ENCODE measurements around the gene RSAD2.

RSAD2 gene

DNA sequence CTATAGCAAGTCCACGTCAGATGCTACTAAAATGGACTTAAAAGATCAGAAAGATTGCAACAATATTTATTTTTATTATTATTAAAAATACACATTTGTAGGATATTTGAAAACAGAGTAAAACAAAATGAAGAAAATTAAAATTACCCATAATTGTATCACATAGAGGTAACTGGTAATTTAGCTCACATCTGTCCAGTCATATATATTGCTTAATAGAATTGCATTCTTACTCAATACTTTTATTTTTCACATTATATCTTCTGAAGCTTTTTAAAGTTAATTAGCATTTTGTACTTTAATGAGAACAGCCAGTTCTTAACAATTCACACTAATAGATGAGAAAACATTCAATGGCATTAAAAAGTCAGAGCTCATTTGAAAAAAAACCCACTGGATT, 28.1 kb downstream of the RSAD2 start:
- no peak for DNase-seq (ENCODE audit: low read depth, low spot score)

- no peak for DNase-seq (ENCODE audit: low read depth, low spot score)
Observed at GRCh38 chr2:6906165-6906741, 28.7 kb downstream of the RSAD2 start.

- no peak for DNase-seq (ENCODE audit: low read depth, low spot score)
Observed at GRCh38 chr2:6908291-6908690, 30.7 kb downstream of the RSAD2 start.

DNA sequence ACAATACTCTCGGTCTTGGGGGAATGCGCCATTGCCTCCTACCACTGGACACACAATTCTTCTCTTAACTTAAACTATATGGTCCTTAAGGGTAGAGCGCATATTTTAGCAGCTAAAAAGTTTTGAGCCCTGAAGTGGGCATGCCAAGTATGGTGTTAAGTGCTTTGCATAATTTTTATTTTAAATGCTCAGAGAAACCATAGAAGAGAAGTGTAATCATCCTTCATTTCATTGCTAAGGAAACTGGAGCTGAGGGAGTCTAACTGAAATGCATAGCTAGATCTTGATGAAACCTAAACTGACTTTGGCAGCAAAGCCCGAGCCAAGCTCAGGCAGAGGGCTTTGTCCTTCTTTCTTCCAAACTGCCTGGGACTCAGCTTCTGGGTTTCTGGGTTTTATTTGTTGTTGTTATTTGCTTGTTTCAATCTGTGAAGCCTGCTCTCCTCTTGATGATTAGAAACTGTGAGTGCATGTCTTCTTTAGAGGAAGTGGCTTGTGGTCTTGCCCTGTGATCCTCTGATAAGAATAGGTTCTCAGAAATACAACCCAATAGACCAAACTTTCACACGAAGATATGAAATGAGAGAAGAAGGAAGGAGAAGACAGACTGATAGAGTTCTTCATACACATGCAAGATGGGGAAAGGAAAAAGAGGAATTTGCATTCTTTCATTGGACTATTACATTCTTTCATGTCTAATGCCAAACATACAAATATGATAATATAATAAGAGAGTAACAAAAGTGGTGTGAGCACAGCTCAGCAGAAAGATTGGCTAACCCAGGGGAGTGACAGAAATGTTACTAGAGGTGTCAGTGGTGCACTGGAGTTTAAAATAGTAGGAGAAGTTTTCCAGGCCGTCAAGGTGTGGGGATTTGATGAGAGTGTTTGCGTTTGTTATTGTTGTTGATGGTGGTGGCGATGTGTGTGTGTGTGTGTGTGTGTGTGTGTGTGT, 32.1 kb downstream of the RSAD2 start:
- DNase-seq (ENCODE audit: low read depth, low spot score), result no peak

DNA sequence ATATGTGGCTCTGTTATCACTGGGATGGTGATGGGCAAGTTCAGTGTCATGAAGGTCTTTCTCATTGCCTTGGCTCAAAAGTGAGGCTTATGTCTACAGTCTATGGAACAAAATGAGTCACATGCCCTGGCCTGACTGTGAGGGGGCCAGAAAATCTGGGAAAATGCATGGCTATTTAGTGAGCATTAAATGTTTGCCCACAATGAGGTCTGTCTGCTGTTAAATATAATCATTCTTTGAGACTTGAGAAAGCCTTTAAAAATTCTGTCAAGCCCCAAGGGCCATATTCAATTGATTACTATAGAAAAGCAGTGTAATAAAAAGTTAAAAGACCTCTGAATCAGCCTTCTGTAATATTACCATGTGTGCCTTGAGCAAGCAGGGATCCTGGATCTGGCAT, 34.1 kb downstream of the RSAD2 start:
- DNase-seq (ENCODE audit: low read depth, low spot score), result no peak

DNA sequence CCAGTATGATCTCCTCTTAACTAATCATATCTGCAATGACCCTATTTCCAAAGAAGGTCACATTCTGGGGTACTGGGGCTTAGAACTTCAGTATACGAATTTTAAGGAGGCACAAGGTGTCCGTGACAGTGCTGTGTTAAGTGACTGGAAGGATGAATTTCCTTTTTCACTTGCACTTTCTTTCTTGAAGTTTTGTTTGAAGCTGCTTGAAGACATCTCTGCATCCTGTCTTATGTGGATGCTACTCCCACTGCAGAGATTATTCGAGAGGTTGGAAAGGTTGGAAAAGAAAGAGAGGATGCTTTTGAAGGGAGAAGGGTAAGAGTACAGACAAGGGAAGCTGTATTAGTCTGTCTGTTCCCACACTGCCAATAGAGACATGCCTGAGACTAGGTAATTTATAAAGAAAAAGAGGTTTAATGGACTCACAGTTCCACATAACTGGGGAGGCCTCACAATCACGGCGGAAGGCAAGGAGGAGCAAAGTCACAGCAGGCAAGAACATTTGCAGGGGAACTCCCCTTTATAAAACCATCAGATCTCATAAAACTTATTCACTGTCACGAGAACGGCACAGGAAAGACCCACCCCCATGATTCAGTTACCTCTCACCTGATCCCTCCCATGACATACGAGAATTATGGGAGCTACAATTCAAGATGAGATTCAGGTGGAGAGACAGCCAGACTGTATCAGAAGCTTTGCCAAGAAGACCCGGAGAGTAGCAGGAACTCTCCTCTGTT, 36.0 kb downstream of the RSAD2 start:
- no peak for DNase-seq (ENCODE audit: low read depth, low spot score)

GRCh38 chr2:6914828-6915227, 37.3 kb downstream of the RSAD2 start:
- no peak for DNase-seq (ENCODE audit: low read depth, low spot score)

DNA sequence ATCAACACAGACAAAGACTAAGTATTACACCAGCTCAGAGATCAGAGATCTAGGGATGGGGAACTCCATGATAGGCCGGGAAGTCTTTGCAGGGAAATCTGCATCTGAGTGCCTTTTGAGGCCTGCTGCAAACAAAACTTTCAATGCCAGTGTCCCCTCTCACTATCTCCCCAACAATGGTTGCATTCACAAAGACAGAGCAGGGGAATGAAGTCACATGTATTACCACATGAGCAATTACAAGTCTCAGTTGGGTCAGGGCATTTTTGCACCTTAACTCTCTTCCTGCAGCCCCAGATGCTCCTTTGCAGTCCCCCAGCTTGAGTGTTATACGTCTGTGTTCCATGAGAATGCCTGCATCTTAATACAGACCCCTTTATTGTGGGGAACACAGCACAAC, 37.8 kb downstream of the RSAD2 start:
- no peak for DNase-seq (ENCODE audit: low read depth, low spot score)

DNA sequence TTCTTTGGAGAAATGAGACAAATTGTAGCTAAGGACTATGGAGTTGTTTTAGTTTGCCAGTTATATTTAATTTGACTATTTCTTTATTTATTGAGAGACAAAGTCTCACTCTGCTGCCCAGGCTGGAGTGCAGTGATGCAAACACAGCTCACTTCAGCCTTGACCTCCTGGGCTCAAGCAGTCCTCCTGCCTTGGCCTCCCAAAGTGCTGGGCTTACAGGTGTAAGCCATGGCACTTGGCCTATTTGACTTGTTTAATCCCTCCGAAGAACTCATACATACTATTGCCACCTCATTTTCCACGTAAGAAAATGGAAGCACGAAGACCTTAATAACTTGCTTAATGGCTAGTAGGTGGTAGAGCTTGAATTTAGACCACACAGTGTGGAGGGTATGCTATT, 38.6 kb downstream of the RSAD2 start:
- DNase-seq (ENCODE audit: low read depth, low spot score), result no peak

DNA sequence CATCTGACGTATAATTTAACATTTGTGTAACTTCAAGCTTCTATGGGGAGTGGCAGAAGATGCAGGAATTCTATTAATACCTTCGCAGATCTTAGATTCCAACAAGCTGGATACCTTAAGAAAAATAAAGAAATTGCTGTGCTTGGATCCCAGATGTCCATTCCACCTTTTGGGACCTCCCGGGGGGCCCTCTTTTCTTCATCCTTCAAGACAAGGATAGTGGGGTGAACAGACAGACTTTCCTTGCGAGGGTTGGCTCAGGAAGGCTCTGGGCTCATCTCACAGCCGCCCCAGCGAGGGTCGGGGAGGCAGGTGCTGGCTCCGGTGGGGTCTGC, 39.1 kb downstream of the RSAD2 start:
- no peak for DNase-seq (ENCODE audit: low read depth, low spot score)

GRCh38 chr2:6917071-6917760, 39.6 kb downstream of the RSAD2 start, which contains the start of gene RNF144A:
TSS of gene RNF144A (plus strand) at chr2:6917412. CDS start at chr2:6996927, 79,515 bp downstream.
- DNase-seq (ENCODE audit: low read depth, low spot score), result no peak

GRCh38 chr2:6917761-6918421, 40.3 kb downstream of the RSAD2 start:
- DNase-seq (ENCODE audit: low read depth, low spot score), result no peak

GRCh38 chr2:6919901-6920742, 42.5 kb downstream of the RSAD2 start:
- DNase-seq (ENCODE audit: low read depth, low spot score), result no peak

- DNase-seq (ENCODE audit: low read depth, low spot score), result no peak
Observed at GRCh38 chr2:6920743-6921064, 43.1 kb downstream of the RSAD2 start.

GRCh38 chr2:6921321-6921922, 43.8 kb downstream of the RSAD2 start:
- no peak for DNase-seq (ENCODE audit: low read depth, low spot score)

GRCh38 chr2:6922201-6922656, 44.7 kb downstream of the RSAD2 start:
- DNase-seq (ENCODE audit: low read depth, low spot score), result no peak

GRCh38 chr2:6923319-6923718, 45.7 kb downstream of the RSAD2 start:
- DNase-seq (ENCODE audit: low read depth, low spot score), result no peak

DNA sequence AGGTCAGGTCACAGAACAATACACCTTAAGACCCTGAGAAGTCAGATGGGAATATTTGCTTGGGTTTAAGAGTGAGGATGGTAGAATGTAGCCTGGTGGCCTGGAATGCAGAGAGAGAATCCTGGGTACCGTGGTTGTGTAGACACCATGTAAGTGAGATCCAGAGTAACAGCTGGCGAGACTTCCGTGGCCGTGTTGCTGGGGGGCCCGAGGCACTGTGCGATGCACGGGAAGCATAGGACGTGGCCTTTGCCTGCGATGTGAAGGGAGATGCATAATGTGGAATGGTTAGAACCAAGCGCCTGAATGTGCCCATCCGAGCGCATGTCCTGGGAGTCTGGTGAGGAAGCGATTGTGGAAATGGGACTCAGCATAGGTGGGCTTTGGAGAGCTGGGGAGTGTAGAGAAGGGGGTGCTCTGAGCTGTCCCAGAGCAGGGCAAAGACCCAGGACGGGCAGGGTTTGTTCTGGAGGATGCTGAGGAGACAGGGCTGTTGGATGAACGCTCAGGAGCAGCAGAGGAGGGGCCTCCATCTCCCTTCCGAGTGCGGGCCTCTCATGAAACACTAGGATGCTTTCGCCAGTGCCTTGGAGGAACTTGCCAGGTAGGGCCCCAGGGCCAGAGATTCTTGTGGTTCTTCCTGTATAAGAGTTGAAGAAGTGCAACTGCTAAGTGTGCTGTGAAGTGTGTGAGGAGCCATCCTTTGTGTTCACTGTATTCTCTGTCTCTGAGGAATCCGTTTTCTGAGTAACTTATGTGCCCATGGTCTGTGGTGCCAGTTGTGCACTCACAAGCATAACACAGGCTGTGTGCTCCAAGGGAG, 46.7 kb downstream of the RSAD2 start:
- DNase-seq (ENCODE audit: low read depth, low spot score), result no peak

GRCh38 chr2:6924924-6925409, 47.4 kb downstream of the RSAD2 start:
- no peak for DNase-seq (ENCODE audit: low read depth, low spot score)
